Sigmoid colon (tissue), 4 donors: Measurements from ENCODE around the gene TECPR2.

Source experiments
- CTCF ChIP-seq, 4 experiments: fragments of 450-650 bp in 3 of 4; fragments of 200-600 bp in 1 of 4; IDR thresholded peaks; one replicate each; pipeline ENCODE4 v1.5.1; 2016 to 2019; ENCODE audit warnings: antibody characterized with exemption in 4 of 4, mild to moderate bottlenecking in 3 of 4, moderate library complexity in 2 of 4
- EP300 ChIP-seq, 4 donors: sonication (generic); formaldehyde crosslinking; IDR thresholded peaks; one replicate each; pipeline ENCODE4 v1.6.1; 2017; ENCODE audit warnings: antibody characterized with exemption in 4 of 4
- POLR2A ChIP-seq, 2 donors: fragments of 450-650 bp; IDR thresholded peaks; one replicate each; pipeline ENCODE4 v1.6.1; 2016; ENCODE audit warnings: antibody characterized with exemption in 2 of 2, mild to moderate bottlenecking in 2 of 2, moderate library complexity in 2 of 2
- POLR2AphosphoS5 ChIP-seq, 4 donors: sonication (generic); formaldehyde crosslinking; IDR thresholded peaks; one replicate each; pipeline ENCODE4 v1.6.1; 2017; ENCODE audit warnings: antibody characterized with exemption in 4 of 4

GRCh38 chr14:102318781-102319276 lies 43.9 kb upstream of the TECPR2 start:
- TF ChIP-seq CTCF (IDR thresholded peaks at IDR 0.05) (no peak), POLR2A (IDR thresholded peaks at IDR 0.05) (no peak), POLR2AphosphoS5 (IDR thresholded peaks at IDR 0.05) (no peak), EP300 (IDR thresholded peaks at IDR 0.05) (no peak)
